Activated naive CD4-positive, alpha-beta T cell treated with anti-CD3 and anti-CD28 coated beads, Interleukin-2, amount 50 U/mL, for 72 hours (primary cell): ENCODE data around the gene GEN1. TPM values are rescaled to one million over a fixed set of nuclear protein-coding genes. Genes with fewer than 3 reads are reported as not detected.

Experiments
- ATAC-seq, 2 donors: fragments of 150-1000 bp; cut with Tn5 transposase; 2 replicates each; pipeline ENCODE4 v1.10.0; 2021; ENCODE audit warnings: mild to moderate bottlenecking in 2 of 2, moderate library complexity in 2 of 2
- DNase-seq, 2 donors: peaks; one replicate each; pipeline ENCODE4 v3.0.0; 2021 to 2022; ENCODE audit warnings: low spot score in 2 of 2
- H3K27ac Mint-ChIP-seq, 2 donors: one replicate each; pipeline ENCODE4 v1.8.0; 2022; ENCODE audit warnings: mild to moderate bottlenecking in 2 of 2, mixed read lengths in 2 of 2
- H3K36me3 Mint-ChIP-seq, 2 donors: one replicate each; pipeline ENCODE4 v1.8.0; 2022; ENCODE audit warnings: mixed read lengths in 2 of 2
- H3K9me3 Mint-ChIP-seq, 2 donors: one replicate each; pipeline ENCODE4 v1.8.0; 2022; ENCODE audit warnings: mixed read lengths in 2 of 2
- total RNA-seq, 2 donors: library from RNA; stranded (reverse); gene quantifications; one replicate each; pipeline ENCODE4 v1.2.3, GENCODE V29; 2022

GEN1 gene
- total RNA-seq, 2 donors from 2014 or later = 17.9 to 31.5 TPM

- peaks cover 0 to 5% of the 10 kb centered on the region in 2 donors for H3K36me3 Mint-ChIP-seq
- DNase-seq = no peak
- no peak overlapping the region for H3K27ac Mint-ChIP-seq
- H3K9me3 Mint-ChIP-seq = no peaks in the 10 kb centered on the region
- ATAC-seq = no peak
These were observed 5.2 kb upstream of the GEN1 start for GRCh38 chr2:17748745-17749144.

- Mint-ChIP-seq H3K9me3 (no peaks in the 10 kb centered on the region), H3K27ac (peak overlapping the region in 1 of 2 donors; percentile 26)
- DNase-seq = no peak
These were observed 4.0 kb upstream of the GEN1 start for GRCh38 chr2:17749753-17750438.

GRCh38 chr2:17752246-17752645, 1.7 kb upstream of the GEN1 start:
- DNase-seq (no peak), ATAC-seq (no peak)
- Mint-ChIP-seq H3K9me3 (no peaks in the 10 kb centered on the region), H3K27ac (peak overlapping the region in 1 of 2 donors; percentile 95), H3K36me3 (peaks cover 11 to 13% of the 10 kb centered on the region in 2 donors)

More at GRCh38 chr2:17749753-17750438, 4.0 kb upstream of the GEN1 start:
- ATAC-seq = no peak
- peaks cover 10% of the 10 kb centered on the region in 2 donors for H3K36me3 Mint-ChIP-seq

DNA sequence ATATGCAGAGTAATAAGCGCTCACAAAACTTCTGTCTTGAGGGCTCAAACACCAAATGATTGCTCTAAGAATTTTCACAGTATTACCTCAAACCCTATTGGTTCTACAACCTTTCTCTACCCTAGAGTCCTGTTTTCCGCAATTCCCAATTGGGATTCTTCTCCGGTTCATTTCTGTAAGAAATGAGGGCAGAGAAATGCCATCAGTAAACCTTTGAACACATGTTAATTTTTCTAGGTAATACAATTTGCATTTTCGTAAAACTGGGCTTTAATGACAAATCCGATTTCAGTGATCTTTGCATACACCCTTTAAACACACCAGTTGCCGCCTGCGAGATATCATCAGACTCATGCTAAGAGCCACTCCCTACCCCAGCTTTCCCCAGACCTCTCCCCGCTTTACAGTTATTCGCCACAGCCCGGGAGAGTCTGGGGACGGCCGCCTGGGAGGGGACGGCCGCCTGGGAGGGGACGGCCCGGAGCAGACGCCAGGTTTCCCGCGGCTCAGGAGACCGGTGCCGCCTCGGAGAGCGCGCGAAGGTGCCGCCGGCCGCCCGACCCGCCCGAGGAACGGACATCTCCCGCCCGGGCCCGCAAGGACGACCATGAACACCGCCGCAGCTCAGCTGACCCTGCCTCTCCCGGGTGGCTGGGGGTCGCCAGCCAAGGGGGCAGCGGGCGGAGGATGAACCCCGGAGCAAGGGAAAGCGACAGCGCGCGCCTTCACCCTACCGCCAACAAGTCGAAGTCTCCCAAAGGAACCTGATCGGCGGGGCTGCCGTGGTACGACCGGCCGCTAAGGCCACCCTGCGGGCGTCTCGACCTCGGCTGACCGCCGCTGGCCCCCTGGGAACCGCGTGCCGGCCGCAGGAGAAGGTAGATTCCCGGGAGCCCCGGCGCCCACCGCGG, 791 bp upstream of the GEN1 start:
- peak; percentile 68 to 79 for ATAC-seq

DNA sequence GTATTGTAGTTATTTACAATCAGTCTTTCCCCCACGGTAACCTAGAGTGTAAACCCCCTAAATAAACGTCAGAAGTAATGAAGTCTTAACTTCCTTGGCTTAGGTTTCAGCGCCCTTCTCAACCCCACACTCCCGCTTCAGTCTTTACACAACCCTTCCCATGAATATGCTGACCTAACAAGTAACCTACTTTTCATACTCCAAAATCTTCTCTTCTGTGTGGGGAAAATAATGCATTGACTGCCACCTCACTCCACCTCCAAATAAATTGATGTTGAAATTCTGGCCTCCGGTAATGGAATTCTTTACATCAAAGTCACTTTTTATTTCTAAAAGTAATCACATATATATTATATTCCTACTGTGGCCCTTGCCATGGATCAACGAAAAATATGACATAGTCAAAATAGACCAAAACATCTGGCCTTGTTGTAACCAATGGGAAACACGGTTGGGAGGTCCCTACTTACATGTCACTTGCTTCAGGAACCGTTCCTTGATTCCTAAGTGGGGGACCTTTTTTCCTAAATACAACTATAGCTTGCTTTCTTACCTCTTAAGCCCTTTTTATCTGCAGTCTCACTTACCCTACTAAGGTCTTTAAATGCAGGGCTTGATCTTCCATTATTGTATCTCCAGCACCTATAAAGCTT, 961 bp downstream of the GEN1 start:
- Mint-ChIP-seq H3K27ac (peak overlapping the region; percentile 95 to 100), H3K9me3 (no peaks in the 10 kb centered on the region), H3K36me3 (peaks cover 11 to 13% of the 10 kb centered on the region in 2 donors)
- ATAC-seq (no peak), DNase-seq (no peak)

More for the DNA sequence above, 791 bp upstream of the GEN1 start:
- Mint-ChIP-seq H3K27ac (peak overlapping the region; percentile 3 to 95), H3K36me3 (peaks cover 11 to 13% of the 10 kb centered on the region in 2 donors), H3K9me3 (no peaks in the 10 kb centered on the region)
- no peak for DNase-seq

DNA sequence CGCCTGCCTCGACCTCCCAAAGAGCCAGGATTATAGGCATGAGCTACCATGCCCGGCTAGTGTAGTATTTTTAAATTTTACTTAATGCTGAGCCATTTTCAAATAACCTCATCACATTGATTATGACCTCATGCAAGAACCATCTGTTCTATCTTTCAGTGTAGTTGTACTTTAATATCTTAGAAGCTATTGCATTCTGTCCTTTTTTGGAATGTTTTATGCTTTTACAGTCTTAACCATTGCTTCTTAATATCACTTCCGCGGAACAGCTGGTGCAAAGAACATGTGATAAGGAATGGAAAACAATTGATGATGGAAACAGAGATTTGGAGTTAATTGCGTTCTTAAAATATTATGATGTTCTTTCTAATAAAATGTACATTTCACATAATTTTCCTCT, 2.7 kb downstream of the GEN1 start:
- Mint-ChIP-seq H3K36me3 (peaks cover 11 to 13% of the 10 kb centered on the region in 2 donors), H3K27ac (no peak overlapping the region), H3K9me3 (no peaks in the 10 kb centered on the region)
- DNase-seq (no peak), ATAC-seq (no peak)

- DNase-seq = no peak
- no peak for ATAC-seq
- Mint-ChIP-seq H3K9me3 (no peaks in the 10 kb centered on the region), H3K27ac (no peak overlapping the region), H3K36me3 (peaks cover 11 to 13% of the 10 kb centered on the region in 2 donors)
These were observed 3.4 kb downstream of the GEN1 start for GRCh38 chr2:17757321-17757720.

DNA sequence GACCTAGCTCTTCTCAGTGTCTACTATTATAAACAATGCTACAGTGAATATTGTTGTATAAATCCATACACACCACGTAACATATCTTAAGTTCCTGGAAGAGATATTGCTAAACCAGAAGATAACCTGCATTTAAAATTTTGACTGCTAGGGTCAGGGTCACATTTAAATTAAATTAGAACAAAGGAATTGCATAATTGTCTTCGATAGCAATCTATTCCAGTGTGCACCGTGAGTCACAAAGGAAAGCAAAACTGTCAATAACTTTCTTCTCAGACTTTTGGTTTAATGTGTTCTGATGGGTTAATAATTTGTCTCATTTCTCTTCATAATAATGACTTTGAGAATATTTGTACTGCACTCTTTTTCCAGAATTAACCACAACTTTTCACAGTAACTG, 4.2 kb downstream of the GEN1 start:
- no peak for DNase-seq
- no peak for ATAC-seq
- no peak overlapping the region for H3K27ac Mint-ChIP-seq
- peaks cover 11 to 13% of the 10 kb centered on the region in 2 donors for H3K36me3 Mint-ChIP-seq
- H3K9me3 Mint-ChIP-seq = no peaks in the 10 kb centered on the region

DNA sequence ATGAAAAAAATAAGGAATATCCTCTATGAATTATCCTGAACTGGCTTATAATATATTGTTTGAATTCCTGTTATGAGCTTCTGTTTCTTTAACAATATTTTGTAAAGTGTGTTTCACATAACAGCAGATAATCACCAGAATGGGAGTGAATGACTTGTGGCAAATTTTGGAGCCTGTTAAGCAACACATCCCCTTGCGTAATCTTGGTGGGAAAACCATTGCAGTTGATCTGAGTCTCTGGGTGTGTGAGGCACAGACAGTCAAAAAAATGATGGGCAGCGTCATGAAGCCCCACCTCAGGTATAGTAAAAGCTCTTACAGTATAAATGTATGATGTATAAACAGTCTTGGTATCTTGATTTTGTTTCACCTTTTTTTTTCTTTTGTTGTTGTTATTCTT, 5.9 kb downstream of the GEN1 start:
- Mint-ChIP-seq H3K27ac (no peak overlapping the region), H3K36me3 (peaks cover 4 to 10% of the 10 kb centered on the region in 2 donors), H3K9me3 (no peaks in the 10 kb centered on the region)
- DNase-seq = no peak
- no peak for ATAC-seq

GRCh38 chr2:17762451-17762850, 8.5 kb downstream of the GEN1 start:
- DNase-seq (no peak), ATAC-seq (no peak)
- Mint-ChIP-seq H3K27ac (no peak overlapping the region), H3K36me3 (peaks cover 0 to 8% of the 10 kb centered on the region in 2 donors), H3K9me3 (no peaks in the 10 kb centered on the region)

- ATAC-seq = no peak
These were observed 9.8 kb downstream of the GEN1 start for GRCh38 chr2:17763641-17764333.

DNA sequence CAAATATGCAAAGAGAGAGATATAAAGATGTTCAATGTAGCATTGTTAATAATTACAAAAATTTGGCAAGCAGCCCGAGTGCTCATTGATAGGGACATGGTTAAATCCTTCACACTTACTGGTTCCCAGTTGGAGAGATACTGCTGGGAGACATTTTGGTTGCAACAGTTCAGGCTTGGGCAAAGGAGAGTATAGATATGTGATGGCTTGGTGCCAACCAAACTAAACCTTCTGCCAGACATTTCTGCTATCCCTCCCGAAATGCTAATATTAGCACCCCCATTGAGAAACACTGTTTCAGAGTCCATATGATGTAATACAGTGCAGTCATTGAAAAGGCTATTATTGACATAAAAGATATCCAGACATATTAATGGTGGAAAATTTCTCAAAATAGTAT, 11.5 kb downstream of the GEN1 start:
- ATAC-seq (no peak), DNase-seq (no peak)
- H3K9me3 Mint-ChIP-seq = no peaks in the 10 kb centered on the region
- H3K27ac Mint-ChIP-seq = no peak overlapping the region
- peaks cover 5 to 8% of the 10 kb centered on the region in 2 donors for H3K36me3 Mint-ChIP-seq

More at GRCh38 chr2:17763641-17764333, 9.8 kb downstream of the GEN1 start:
- DNase-seq = no peak
- H3K27ac Mint-ChIP-seq = no peak overlapping the region
- H3K9me3 Mint-ChIP-seq = no peaks in the 10 kb centered on the region
- H3K36me3 Mint-ChIP-seq = peaks cover 5 to 8% of the 10 kb centered on the region in 2 donors

GRCh38 chr2:17768894-17769293, 15.0 kb downstream of the GEN1 start:
- Mint-ChIP-seq H3K36me3 (peaks cover 1 to 5% of the 10 kb centered on the region in 2 donors), H3K9me3 (no peaks in the 10 kb centered on the region), H3K27ac (no peak overlapping the region)
- no peak for ATAC-seq
- DNase-seq = no peak

GRCh38 chr2:17771956-17772355, 18.0 kb downstream of the GEN1 start:
- ATAC-seq = no peak
- Mint-ChIP-seq H3K27ac (no peak overlapping the region), H3K9me3 (no peaks in the 10 kb centered on the region), H3K36me3 (peaks cover 0 to 5% of the 10 kb centered on the region in 2 donors)
- DNase-seq = no peak

GRCh38 chr2:17772532-17772931, 18.6 kb downstream of the GEN1 start:
- peaks cover 0 to 5% of the 10 kb centered on the region in 2 donors for H3K36me3 Mint-ChIP-seq
- H3K9me3 Mint-ChIP-seq = no peaks in the 10 kb centered on the region
- DNase-seq (no peak), ATAC-seq (no peak)
- no peak overlapping the region for H3K27ac Mint-ChIP-seq

DNA sequence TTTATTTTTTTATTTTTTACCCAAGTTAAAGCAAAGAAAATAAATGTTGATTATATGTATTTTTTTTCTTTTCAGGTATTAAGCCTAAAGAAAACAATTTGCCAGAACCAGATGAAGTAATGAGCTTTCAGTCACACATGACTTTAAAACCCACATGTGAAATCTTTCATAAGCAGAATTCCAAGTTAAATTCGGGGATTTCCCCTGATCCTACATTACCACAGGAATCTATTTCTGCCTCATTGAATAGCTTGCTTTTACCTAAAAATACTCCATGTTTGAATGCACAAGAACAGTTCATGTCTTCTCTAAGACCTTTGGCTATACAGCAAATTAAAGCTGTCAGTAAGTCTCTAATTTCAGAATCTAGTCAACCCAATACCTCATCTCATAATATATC, 26.6 kb downstream of the GEN1 start:
- ATAC-seq (no peak), DNase-seq (no peak)
- Mint-ChIP-seq H3K9me3 (peaks cover 0 to 3% of the 10 kb centered on the region in 2 donors), H3K27ac (no peak overlapping the region), H3K36me3 (peaks cover 11 to 30% of the 10 kb centered on the region in 2 donors)
